Activated T-cell treated with anti-CD3 and anti-CD28 coated beads for 48 hours (primary cell): ENCODE measurements around the gene NDUFAF4.

ENCODE experiments used
- DNase-seq: peaks from one replicate; pipeline ENCODE4 v3.0.0-alpha.2; 2020; ENCODE audit warnings: low read depth

NDUFAF4 gene

GRCh38 chr6:96897396-96898240 lies at the start of gene NDUFAF4:
NDUFAF4 (minus strand) TSS chr6:96897891; CDS start chr6:96897801, 90 bp downstream.
- peak; percentile 95 for DNase-seq

- no peak for DNase-seq
These were observed 49.4 kb upstream of the NDUFAF4 start for GRCh38 chr6:96947055-96947454.

- no peak for DNase-seq
These were observed 46.0 kb upstream of the NDUFAF4 start for GRCh38 chr6:96943555-96944215.

- no peak for DNase-seq
These were observed 45.0 kb upstream of the NDUFAF4 start for GRCh38 chr6:96942676-96943075.

GRCh38 chr6:96940322-96940721 lies 42.6 kb upstream of the NDUFAF4 start:
- no peak for DNase-seq

GRCh38 chr6:96939007-96939805 lies 41.5 kb upstream of the NDUFAF4 start:
- DNase-seq = no peak

GRCh38 chr6:96934087-96934486 lies 36.4 kb upstream of the NDUFAF4 start:
- DNase-seq = no peak

GRCh38 chr6:96931198-96931597 lies 33.5 kb upstream of the NDUFAF4 start:
- no peak for DNase-seq

GRCh38 chr6:96929741-96930140 lies 32.0 kb upstream of the NDUFAF4 start:
- no peak for DNase-seq

GRCh38 chr6:96927660-96928059 lies 30.0 kb upstream of the NDUFAF4 start:
- no peak for DNase-seq

GRCh38 chr6:96926425-96926824 lies 28.7 kb upstream of the NDUFAF4 start:
- DNase-seq = no peak

- no peak for DNase-seq
These were observed 27.6 kb upstream of the NDUFAF4 start for GRCh38 chr6:96925290-96925687.

GRCh38 chr6:96923871-96924493 lies 26.3 kb upstream of the NDUFAF4 start:
- DNase-seq = no peak

- no peak for DNase-seq
These were observed 25.7 kb upstream of the NDUFAF4 start for GRCh38 chr6:96923400-96923799.

GRCh38 chr6:96917098-96917497 lies 19.4 kb upstream of the NDUFAF4 start:
- DNase-seq = no peak

- DNase-seq = no peak
These were observed 15.9 kb upstream of the NDUFAF4 start for GRCh38 chr6:96913621-96914020.

GRCh38 chr6:96911751-96912150 lies 14.1 kb upstream of the NDUFAF4 start:
- no peak for DNase-seq

- no peak for DNase-seq
These were observed 13.5 kb upstream of the NDUFAF4 start for GRCh38 chr6:96911171-96911570.

- DNase-seq = no peak
These were observed 12.1 kb upstream of the NDUFAF4 start for GRCh38 chr6:96909811-96910210.

- peak; percentile 12 for DNase-seq
These were observed 9.8 kb upstream of the NDUFAF4 start for GRCh38 chr6:96907498-96907897.

GRCh38 chr6:96900873-96901272 lies 3.2 kb upstream of the NDUFAF4 start:
- DNase-seq = no peak

GRCh38 chr6:96899451-96899998 lies 1.8 kb upstream of the NDUFAF4 start:
- DNase-seq = no peak
